GM23338 (cell line): ENCODE results near the gene TYW5. TPM values are rescaled to one million over a fixed set of nuclear protein-coding genes. Genes with fewer than 3 reads are reported as not detected.

Experiments
- ATAC-seq: fragments of 200-7000 bp; cut with Tn5 transposase; 3 replicates; pipeline ENCODE4 v1.9.1; 2020
- DNase-seq: peaks from one replicate; pipeline ENCODE4 v3.0.0-alpha.2; 2015; ENCODE audit warnings: low spot score
- H2AFZ ChIP-seq: fragments of 200-600 bp; sonication (generic); 2 replicates; pipeline ENCODE4 v1.8.0; 2016; ENCODE audit warnings: antibody characterized with exemption, mild to moderate bottlenecking, moderate library complexity
- H3F3A ChIP-seq: fragments of 200-600 bp; sonication (generic); replicated peaks from 2 replicates; pipeline ENCODE4 v1.8.0; 2017; ENCODE audit warnings: antibody characterized with exemption, mixed run types, low read depth
- H3K27ac ChIP-seq: fragments of 200-600 bp; sonication (generic); 2 replicates; pipeline ENCODE4 v1.6.1; 2016; ENCODE audit warnings: low read depth
- H3K27me3 ChIP-seq: fragments of 200-600 bp; sonication (generic); 2 replicates; pipeline ENCODE4 v1.8.0; 2016; ENCODE audit warnings: mild to moderate bottlenecking, mixed run types, moderate library complexity; ENCODE audit not compliant: insufficient read depth
- H3K36me3 ChIP-seq: fragments of 200-600 bp; sonication (generic); 2 replicates; pipeline ENCODE4 v1.8.0; 2016; ENCODE audit warnings: mild to moderate bottlenecking; ENCODE audit not compliant: insufficient read depth
- H3K4me1 ChIP-seq: fragments of 200-600 bp; sonication (generic); 2 replicates; pipeline ENCODE4 v1.8.0; 2016; ENCODE audit warnings: mild to moderate bottlenecking, moderate library complexity; ENCODE audit not compliant: insufficient read depth
- H3K4me2 ChIP-seq: fragments of 200-600 bp; sonication (generic); 2 replicates; pipeline ENCODE4 v1.7.1; 2017; ENCODE audit warnings: mixed run types
- H3K4me3 ChIP-seq: fragments of 200-600 bp; sonication (generic); 2 replicates; pipeline ENCODE4 v1.6.1; 2016; ENCODE audit warnings: mixed run types
- H3K79me2 ChIP-seq: fragments of 200-600 bp; sonication (generic); replicated peaks from 2 replicates; pipeline ENCODE4 v1.8.0; 2017; ENCODE audit warnings: mild to moderate bottlenecking; ENCODE audit not compliant: insufficient read depth
- H3K9me2 ChIP-seq: fragments of 200-600 bp; sonication (generic); 2 replicates; pipeline ENCODE4 v1.8.0; 2017; ENCODE audit not compliant: insufficient read depth
- H4K20me1 ChIP-seq: fragments of 200-600 bp; sonication (generic); replicated peaks from 2 replicates; pipeline ENCODE4 v1.8.0; 2017; ENCODE audit warnings: mild to moderate bottlenecking; ENCODE audit not compliant: insufficient read depth
- H3K27ac Mint-ChIP-seq: 2 replicates; pipeline ENCODE4 v1.8.0; 2020; ENCODE audit warnings: inconsistent platforms, mild to moderate bottlenecking, moderate library complexity, mixed read lengths
- H3K27me3 Mint-ChIP-seq: 3 replicates; pipeline ENCODE4 v1.8.0; 2022; ENCODE audit warnings: low read depth, mild to moderate bottlenecking, moderate library complexity, mixed read lengths, inconsistent platforms; ENCODE audit not compliant: insufficient read depth, poor library complexity
- H3K36me3 Mint-ChIP-seq: 3 replicates; pipeline ENCODE4 v1.8.0; 2021; ENCODE audit warnings: low read depth, mild to moderate bottlenecking, inconsistent platforms, moderate library complexity, mixed read lengths
- H3K4me1 Mint-ChIP-seq: 3 replicates; pipeline ENCODE4 v1.8.0; 2020; ENCODE audit warnings: mild to moderate bottlenecking, inconsistent platforms, mixed read lengths
- H3K4me3 Mint-ChIP-seq: 3 replicates; pipeline ENCODE4 v1.8.0; 2021; ENCODE audit warnings: moderate library complexity, mild to moderate bottlenecking, inconsistent platforms, mixed read lengths
- H3K9me3 Mint-ChIP-seq: 3 replicates; pipeline ENCODE4 v1.8.0; 2020; ENCODE audit warnings: moderate library complexity, mild to moderate bottlenecking, inconsistent platforms, mixed read lengths
- CREB1 ChIP-seq: fragments of 250-450 bp; sonication (Bioruptor Pico); IDR thresholded peaks from 2 replicates; pipeline ENCODE4 v1.5.0; 2020; ENCODE audit warnings: low read depth, mild to moderate bottlenecking, moderate library complexity
- CTCF ChIP-seq, 2 experiments: fragments of 200-600 bp in 1 of 2; sonication (generic) in 1 of 2; conservative IDR thresholded peaks; 2 replicates each; pipeline versions ENCODE4 v1.5.1 to v1.6.1; 2016 to 2017; ENCODE audit warnings: antibody characterized with exemption in 2 of 2, low read depth in 2 of 2, mild to moderate bottlenecking in 2 of 2, moderate library complexity in 1 of 2
- EZH2 ChIP-seq: fragments of 200-600 bp; sonication (generic); IDR thresholded peaks from one replicate; pipeline ENCODE4 v1.8.0; 2017; ENCODE audit warnings: antibody characterized with exemption, mild to moderate bottlenecking, low read depth; ENCODE audit not compliant: unreplicated experiment
- EZH2phosphoT487 ChIP-seq: fragments of 200-600 bp; sonication (generic); IDR thresholded peaks from one replicate; pipeline ENCODE4 v1.8.1; 2018; ENCODE audit warnings: antibody characterized with exemption; ENCODE audit not compliant: unreplicated experiment
- JUNB ChIP-seq: IDR thresholded peaks from one replicate; pipeline ENCODE4 v1.6.1; 2016; ENCODE audit warnings: antibody characterized with exemption; ENCODE audit not compliant: unreplicated experiment
- NANOG ChIP-seq: IDR thresholded peaks from 2 replicates; pipeline ENCODE4 v1.6.1; 2016; ENCODE audit warnings: antibody characterized with exemption, borderline replicate concordance
- POLR2AphosphoS5 ChIP-seq: IDR thresholded peaks from 2 replicates; pipeline ENCODE4 v1.6.1; 2016; ENCODE audit warnings: antibody characterized with exemption, low read depth
- STAT1 ChIP-seq: IDR thresholded peaks from one replicate; pipeline ENCODE4 v1.6.1; 2016; ENCODE audit warnings: antibody characterized with exemption; ENCODE audit not compliant: unreplicated experiment
- ZNF114 ChIP-seq: fragments of 250-450 bp; sonication (Bioruptor Pico); IDR thresholded peaks from 2 replicates; pipeline ENCODE4 v1.5.0; 2020; ENCODE audit warnings: mild to moderate bottlenecking, moderate library complexity
- ZNF331 ChIP-seq: fragments of 250-450 bp; sonication (Bioruptor Pico); IDR thresholded peaks from 2 replicates; pipeline ENCODE4 v1.5.0; 2020; ENCODE audit warnings: low read depth, mild to moderate bottlenecking, moderate library complexity
- ZNF462 ChIP-seq: fragments of 250-450 bp; sonication (Bioruptor Pico); IDR thresholded peaks from 2 replicates; pipeline ENCODE4 v1.5.0; 2020; ENCODE audit warnings: mild to moderate bottlenecking, moderate library complexity
- polyA plus RNA-seq: library from polyadenylated mRNA; unstranded; fragments of >200 nt; fragmentation: Nextera tagmentation; extraction: Ambion mirVana; gene quantifications from 2 replicates; pipeline ENCODE4 v1.2.1, GENCODE V29; 2016
- total RNA-seq: library from RNA; depleted of rRNA; stranded (reverse); fragments of >200 nt; shearing (Covaris generic); gene quantifications from 2 replicates; pipeline ENCODE4 v1.2.3, GENCODE V29; 2014

Gene TYW5
- total and polyA plus RNA-seq, 2 experiments from 2014 or later: 12.4 to 19.6 TPM

DNA sequence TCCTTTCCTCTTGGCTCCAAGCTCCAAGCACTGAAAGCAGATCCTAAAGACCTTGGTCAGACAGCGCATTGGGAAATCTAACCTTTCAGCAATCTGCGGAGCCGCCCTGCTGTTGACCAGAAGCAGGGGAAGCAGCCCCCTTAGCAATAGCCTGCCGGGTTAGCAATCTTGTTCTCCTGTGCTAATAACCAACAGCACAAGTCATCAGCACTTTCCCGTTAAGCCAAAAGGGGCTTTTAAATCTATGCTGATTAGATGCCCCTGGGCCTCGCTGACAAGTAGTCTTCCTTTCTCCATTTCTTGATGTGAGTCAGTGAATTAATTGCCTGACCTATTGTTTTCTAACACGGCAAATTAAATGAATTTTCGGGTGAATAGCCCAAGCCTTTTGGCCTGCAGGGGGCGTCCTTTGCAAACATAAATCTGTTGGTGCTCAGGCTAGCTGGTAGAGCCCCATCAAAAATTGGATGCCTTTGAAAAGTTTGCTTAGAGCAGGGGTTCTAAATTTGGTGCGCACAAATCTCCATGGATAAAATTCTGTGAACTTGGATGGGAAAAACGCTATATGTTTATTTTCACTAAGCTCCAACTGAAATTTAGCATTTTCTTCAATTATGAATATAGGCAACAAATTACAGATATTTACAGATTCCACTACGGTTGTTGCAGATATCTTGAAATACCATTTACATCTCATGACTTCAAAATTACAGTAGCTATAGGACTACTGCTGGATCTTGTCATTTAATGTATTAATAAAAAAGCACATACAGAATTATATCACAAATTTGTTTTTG is 24.7 kb upstream of the TYW5 start:
- Histone ChIP-seq H3K79me2 (no peaks in the 10 kb centered on the region), H2AFZ (peak overlapping the region; percentile 1; the same call in 1 of the 2 replicates), H4K20me1 (no peaks in the 10 kb centered on the region), H3K4me1 (peaks cover 28% of the 10 kb centered on the region), H3K9me2 (no peaks in the 10 kb centered on the region), H3K36me3 (no peaks in the 10 kb centered on the region), H3K4me2 (peak overlapping the region; percentile 37), H3K27ac (no peak overlapping the region), H3K27me3 (no peaks in the 10 kb centered on the region), H3K4me3 (peak overlapping the region; percentile 25; the same call in 1 of the 2 replicates), H3F3A (peaks cover 8% of the 10 kb centered on the region; the same call in 1 of the 2 replicates)
- ATAC-seq (peak; percentile 78), DNase-seq (peak; percentile 95)
- Mint-ChIP-seq H3K4me1 (peaks cover 40% of the 10 kb centered on the region), H3K36me3 (peaks cover 5% of the 10 kb centered on the region; the same call in 2 of the 3 replicates), H3K4me3 (peak overlapping the region; percentile 31; the same call in 2 of the 3 replicates), H3K9me3 (no peaks in the 10 kb centered on the region; the same call in 2 of the 3 replicates), H3K27ac (no peak overlapping the region), H3K27me3 (peaks cover 2% of the 10 kb centered on the region)
- TF ChIP-seq STAT1 (no peak), ZNF462 (CRISPR knock-in tag) (no peak), EZH2phosphoT487 (no peak), ZNF331 (no peak), NANOG (no peak), EZH2 (no peak), POLR2AphosphoS5 (no peak), JUNB (no peak), CTCF (conservative IDR thresholded peaks at IDR 0.05; ENCODE audit: low read depth in 2 of 2) (peak; percentile 85 to 99), ZNF114 (no peak), CREB1 (CRISPR knock-in tag) (0 out of 2 replicates have a peak, but pooled peaks have one; percentile 14)
